PFSK-1 (cell line): ENCODE results near the gene COL4A2.
A peak's percentile ranks its signal among the peaks of the same experiment; 100 is the strongest.

Source experiments
- FOXP2 ChIP-seq: optimal IDR thresholded peaks from 2 replicates; pipeline ENCODE3; 2011; ENCODE audit warnings: borderline replicate concordance, control low read depth, inconsistent platforms; ENCODE audit not compliant: insufficient read depth; ENCODE audit errors: extremely low read length, extremely low read depth
- POLR2AphosphoS5 ChIP-seq: IDR thresholded peaks from 2 replicates; pipeline ENCODE4 v1.6.1; 2012; ENCODE audit warnings: low read depth, mild to moderate bottlenecking, control low read depth, low read length, moderate library complexity
- REST ChIP-seq, 2 experiments: IDR thresholded peaks; 2 replicates each; pipeline versions ENCODE4 v1.6.1 to v1.8.0; 2011 to 2012; ENCODE audit warnings: low read depth in 2 of 2, low read length in 2 of 2, control low read depth in 1 of 2, inconsistent platforms in 1 of 2, mild to moderate bottlenecking in 1 of 2, moderate library complexity in 1 of 2; ENCODE audit not compliant: insufficient read depth in 1 of 2
- SIN3A ChIP-seq: IDR thresholded peaks from 2 replicates; pipeline ENCODE4 v1.6.1; 2012; ENCODE audit warnings: mild to moderate bottlenecking, low read length, moderate library complexity, borderline replicate concordance; ENCODE audit not compliant: insufficient read depth
- TAF1 ChIP-seq: IDR thresholded peaks from 2 replicates; pipeline ENCODE4 v1.6.1; 2012; ENCODE audit warnings: low read length, control low read depth, borderline replicate concordance; ENCODE audit not compliant: insufficient read depth

COL4A2 gene

DNA sequence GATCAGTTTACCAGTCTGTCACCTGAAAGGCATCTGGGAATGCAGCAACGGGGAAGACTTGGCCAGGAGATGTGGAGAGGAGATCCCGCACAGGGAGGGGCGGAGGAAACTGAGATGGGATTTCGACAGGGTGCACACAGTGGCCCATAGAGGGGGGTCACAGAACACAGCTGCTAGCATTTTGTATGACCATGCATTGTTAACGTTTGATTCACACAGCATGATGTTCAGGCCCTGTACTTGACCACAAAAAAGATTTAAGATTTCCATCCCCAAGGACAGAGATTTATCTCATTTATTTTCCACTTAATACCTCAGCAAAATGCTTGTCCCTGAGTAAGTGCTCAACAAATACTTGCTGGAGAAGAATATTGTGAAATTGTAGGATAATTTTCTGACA is 191.2 kb downstream of the COL4A2 start:
- no peak for TF ChIP-seq POLR2AphosphoS5
- no peak for TF ChIP-seq REST (IDR thresholded peaks at IDR 0.05; ENCODE audit: insufficient read depth in 1 of 2, low read depth in 2 of 2, low read length in 2 of 2)
- no peak for TF ChIP-seq SIN3A
- no peak for TF ChIP-seq TAF1
- TF ChIP-seq FOXP2: no peak

GRCh38 chr13:110498765-110499164 is 191.7 kb downstream of the COL4A2 start:
- TF ChIP-seq FOXP2 (no peak), TAF1 (no peak)

GRCh38 chr13:110499621-110500281 is 192.7 kb downstream of the COL4A2 start:
- TF ChIP-seq REST (IDR thresholded peaks at IDR 0.05; ENCODE audit: insufficient read depth in 1 of 2, low read depth in 2 of 2, low read length in 2 of 2) (0 out of 4 replicates have a peak, but pooled peaks of 1 of the 2 experiments have one; percentile 29), TAF1 (0 out of 2 replicates have a peak, but pooled peaks have one; percentile 21), POLR2AphosphoS5 (no peak)

- TF ChIP-seq TAF1: no peak
- TF ChIP-seq REST (IDR thresholded peaks at IDR 0.05; ENCODE audit: insufficient read depth in 1 of 2, low read depth in 2 of 2, low read length in 2 of 2): no peak
- no peak for TF ChIP-seq SIN3A
- no peak for TF ChIP-seq FOXP2
- TF ChIP-seq POLR2AphosphoS5: no peak
These were observed 193.3 kb downstream of the COL4A2 start for GRCh38 chr13:110500341-110500740.

- TF ChIP-seq POLR2AphosphoS5 (no peak), SIN3A (no peak), FOXP2 (no peak), REST (IDR thresholded peaks at IDR 0.05; ENCODE audit: insufficient read depth in 1 of 2, low read depth in 2 of 2, low read length in 2 of 2) (no peak), TAF1 (no peak)
These were observed 194.1 kb downstream of the COL4A2 start for GRCh38 chr13:110501188-110501587.
